NCI-H345 (cell line): ENCODE data around the gene EPHB6.

Source experiments
- DNase-seq: peaks from one replicate; lab custom pipeline; 2025; lab: John Stamatoyannopoulos, UW

Gene EPHB6

DNA sequence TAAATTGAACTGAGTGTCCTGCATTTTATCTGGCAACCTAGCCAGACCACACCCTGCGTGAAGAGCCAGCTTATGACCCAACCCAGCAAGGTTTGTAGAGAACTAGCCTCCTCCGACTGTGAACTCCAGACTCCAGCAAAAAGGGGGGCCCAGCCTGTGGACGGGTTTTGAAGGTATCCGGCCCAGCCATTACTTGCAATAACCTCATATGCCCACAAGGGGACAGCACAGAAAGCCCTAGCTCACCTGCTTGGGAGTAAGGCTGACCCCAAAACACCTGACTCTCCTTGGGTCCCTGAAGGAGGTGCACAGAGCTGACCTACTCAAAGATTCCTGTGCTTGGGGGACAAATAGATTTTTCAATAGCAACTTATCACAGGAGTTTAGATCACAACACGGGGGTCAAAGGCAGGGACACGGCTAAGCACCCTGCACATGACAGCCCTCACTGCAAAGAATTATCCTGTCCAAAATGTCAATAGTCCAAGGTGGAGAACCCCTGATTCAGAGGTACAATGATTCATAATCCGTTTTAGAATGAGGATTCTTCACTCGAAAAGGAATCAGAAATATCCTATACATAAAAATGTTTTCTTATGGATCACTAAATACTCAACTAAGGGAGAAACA lies 26.1 kb downstream of the EPHB6 start:
- peak; percentile 31 for DNase-seq

DNA sequence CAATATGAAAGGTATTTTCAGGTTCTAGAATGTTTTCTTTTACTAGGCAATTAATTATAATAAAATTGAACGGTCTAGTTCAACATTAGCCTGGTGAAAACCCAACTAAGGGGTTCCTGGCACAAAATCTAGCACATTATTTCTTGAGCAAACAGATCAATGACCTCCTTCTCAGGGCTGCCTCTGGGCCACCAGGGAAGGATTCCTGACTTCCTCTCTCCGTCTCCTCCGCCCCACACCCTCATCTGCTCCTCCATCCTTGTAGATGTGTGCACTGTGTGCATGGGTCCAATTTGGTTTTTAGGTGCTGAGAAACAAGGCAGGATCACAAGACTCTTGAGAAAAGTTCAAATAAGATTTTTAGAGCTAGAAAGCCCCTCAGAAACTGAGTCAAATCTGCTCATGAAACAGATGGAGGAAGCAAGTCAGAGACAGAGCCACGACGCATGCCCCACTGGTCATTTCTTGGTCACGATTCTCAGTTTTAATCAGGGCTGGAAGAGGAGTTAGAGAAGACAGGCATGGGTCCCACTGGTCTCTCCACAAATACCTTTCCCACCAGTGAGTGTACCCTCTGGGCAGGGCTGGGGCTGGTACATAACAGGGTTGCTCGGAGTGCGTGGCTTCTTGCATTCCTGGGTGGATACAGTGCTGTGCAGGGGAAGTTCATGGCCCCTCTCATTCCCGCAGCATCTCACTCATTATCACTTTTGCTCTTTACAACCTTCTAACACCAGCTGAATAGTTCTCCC lies 26.9 kb downstream of the EPHB6 start:
- no peak for DNase-seq

DNA sequence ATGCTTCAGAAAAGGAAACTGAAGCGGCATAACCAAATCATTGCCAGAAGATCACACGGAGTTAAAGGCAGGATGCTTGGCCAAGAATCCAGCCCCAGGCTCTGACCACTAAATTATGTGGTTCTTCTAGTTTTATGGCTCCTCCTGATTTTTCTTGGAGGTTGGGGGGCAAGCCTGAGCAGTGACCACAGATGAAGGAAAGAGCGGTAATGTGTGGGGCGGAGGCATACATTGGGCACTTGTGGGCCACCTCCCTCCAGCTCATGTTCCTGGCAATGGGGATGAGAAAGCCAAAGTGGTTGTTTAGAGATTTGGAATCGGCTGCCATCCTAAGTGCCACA lies 27.4 kb downstream of the EPHB6 start:
- no peak for DNase-seq

DNA sequence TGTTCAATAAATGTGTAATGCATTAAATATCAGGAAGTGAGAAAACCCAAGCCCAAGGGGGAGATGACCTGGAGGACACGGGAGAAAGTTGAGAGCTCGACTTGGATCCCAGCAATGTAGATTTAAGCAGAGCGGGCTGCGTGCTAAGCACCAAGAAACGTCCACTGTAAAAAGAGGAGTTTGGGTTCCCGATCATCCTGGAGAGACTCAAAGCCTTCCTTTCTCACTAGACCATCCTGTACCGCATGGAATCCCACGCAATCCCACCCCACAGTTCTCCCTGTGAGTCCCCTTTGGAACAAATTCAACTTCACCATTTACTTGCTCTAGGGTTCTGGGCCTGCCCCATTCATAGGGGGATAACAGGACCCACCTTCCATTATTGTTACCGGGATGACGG lies 28.3 kb downstream of the EPHB6 start:
- no peak for DNase-seq

DNA sequence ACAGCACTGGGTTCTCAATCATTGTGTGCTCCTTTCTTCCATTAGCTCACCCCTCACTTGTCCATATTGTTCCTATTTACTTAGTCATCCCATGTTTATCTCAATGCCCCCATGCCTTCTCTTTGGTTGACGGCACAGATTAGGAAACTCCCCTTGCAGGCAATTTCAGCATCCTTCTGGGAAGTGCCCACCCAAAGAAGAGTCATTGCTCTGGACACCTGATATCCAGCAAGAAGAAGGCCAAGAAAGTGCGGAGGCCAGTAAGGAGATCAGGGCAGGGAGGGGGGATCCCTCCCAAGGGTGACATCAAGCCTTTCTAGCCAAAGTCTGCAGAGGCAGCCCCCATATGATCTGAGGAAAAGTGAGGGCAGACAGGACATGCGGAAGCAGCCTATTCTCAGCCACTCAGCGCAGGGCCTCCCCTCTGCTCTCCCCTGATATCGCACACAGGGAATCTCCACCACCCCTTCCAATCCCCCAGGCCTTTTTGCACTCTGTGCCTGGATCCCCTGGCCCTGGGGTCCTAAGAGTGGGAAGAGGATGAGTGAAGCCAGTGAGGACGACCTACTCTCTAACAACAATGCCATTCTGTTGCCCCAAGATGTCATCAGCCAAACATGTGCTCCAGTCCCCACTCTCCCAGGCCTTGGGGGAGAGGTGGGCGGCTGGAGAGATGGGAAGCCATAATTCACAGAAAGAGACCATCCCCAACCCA lies 28.9 kb downstream of the EPHB6 start:
- no peak for DNase-seq

DNA sequence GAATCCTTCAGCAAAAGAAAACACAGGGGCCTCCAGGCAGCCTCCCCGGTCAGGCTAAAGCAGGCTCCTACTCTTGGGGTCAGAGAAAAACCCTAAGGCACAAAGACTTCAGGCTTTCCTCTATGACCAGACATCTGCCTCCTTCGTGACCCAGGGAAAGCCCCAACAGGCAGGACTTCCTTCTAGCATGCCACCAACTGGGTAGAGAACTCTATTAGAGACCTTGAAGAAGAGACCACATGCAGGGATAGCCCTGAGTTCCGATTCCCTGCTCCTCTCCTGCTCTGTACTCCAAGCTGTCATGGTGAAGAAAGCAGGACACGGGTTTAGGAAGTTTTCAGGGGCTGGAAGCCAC lies 29.4 kb downstream of the EPHB6 start:
- no peak for DNase-seq

DNA sequence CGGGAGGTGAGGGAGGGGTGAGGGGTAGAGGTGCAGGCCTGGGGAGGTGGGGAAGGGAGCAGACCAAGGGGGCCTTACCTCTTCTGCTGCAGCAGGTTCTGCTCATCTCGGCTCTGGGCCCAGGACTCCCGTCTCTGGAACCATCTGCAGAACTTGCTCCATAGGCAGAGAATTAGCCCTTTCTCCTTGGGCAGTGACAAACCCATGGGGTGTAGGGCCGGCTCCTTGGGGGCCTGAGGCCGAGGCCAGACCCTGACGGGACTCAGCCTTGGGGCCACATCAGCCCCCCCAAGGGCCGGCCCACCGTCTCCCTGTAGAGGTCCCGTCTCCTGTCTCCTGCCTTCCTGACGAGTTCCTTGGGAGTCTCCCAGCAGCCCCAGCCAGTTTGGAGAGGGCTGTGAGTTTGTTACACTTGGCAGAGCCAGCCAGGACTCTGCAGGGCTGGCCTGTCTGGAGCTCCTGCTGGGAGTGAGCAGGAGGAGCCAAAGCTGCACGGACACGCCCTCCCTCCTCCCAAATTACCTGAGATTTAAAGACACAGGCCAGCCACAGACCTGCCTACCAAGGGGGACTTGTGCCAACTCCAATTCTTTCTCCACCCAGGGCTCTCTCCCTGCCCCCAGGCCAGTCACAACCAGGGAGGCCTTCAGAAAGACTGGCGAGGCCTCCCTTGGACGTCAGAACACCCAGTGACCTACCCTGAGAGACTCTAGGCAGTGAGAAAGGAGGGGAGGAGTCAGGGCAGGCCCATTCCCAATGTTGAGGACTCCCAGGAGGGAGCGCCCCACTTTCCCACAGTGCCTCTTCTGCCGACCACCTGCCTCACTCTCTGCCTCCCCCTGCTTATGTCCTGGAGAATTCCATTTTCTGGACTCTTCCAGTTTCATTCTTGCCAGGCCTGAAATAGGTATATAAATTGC lies 30.7 kb downstream of the EPHB6 start, which contains the start of gene TRPV6:
Gene TRPV6 (minus strand): TSS at position 435 of the 920 bp plus-strand sequence.
- no peak for DNase-seq

DNA sequence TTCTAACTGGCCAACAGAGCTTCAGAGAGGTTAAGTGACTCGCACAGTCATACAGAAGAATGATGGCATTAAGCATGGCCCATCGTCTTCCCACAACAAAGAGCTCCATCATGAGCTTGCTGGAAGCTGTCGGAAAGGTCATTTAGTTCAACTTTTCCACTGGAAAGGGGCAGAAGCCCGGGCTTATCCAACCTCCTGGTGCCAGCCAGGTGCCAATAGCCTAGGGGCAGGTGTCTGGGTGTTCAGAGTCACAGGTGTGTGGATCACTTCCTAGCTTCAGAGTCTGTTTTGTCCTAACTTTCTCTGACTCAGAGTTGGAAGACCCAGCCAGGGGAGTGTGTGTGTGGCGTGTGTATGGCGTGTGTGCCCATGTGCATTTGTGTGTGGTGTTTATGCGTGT lies 32.0 kb downstream of the EPHB6 start:
- DNase-seq, result no peak

DNA sequence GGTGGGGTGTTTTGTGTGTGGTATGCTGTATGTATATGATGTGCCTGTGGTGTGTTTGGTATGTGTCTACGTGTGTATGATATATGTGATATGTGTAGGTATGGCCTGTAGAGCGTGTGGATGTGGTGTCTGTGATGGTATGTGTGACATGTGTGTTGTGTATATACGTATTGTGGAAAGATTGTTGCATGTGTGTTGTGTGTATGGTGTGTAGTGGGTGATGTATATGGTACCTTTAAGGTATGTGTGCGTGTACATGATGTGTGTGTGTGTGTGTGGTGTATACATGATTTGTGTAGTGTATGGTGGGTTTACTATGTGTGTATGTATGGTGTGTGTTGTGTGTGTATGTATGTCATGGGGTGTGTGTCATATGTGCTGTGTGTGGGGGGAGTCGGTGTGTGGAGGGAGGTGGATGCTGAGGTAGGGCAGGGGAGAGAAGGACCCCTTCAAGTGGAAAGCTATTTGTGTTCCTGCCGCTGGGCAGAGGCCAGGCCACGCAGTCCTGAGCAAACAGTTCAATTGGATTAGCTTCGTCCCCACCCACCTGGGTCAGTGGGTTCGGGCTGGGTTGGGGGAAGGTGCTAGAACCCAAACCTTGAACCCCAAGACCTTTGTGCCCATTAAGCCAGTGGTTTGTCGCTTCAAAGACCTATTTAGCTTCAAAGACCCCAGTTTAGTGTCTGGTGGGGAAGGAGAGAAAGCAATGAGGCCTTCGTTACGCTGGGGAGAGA lies 32.6 kb downstream of the EPHB6 start:
- DNase-seq, result no peak

DNA sequence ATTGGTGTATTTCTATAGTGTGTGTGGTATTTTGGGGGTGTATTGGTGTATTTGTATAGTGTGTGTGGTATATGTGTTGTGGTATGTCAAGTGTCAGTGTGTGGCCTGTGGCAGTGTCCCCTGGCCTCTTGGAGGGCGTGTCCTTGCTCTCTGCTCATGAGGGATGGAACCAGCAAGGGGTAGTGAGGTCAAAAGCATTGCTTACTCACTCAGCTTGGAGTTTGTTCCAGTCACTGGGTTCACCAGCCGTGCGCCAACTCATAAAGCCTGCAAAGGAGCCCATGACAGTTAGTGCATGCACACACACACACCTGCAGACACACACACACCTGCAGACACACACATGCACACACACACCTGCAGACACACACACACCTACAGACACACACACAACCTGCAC lies 34.9 kb downstream of the EPHB6 start:
- DNase-seq, result no peak

DNA sequence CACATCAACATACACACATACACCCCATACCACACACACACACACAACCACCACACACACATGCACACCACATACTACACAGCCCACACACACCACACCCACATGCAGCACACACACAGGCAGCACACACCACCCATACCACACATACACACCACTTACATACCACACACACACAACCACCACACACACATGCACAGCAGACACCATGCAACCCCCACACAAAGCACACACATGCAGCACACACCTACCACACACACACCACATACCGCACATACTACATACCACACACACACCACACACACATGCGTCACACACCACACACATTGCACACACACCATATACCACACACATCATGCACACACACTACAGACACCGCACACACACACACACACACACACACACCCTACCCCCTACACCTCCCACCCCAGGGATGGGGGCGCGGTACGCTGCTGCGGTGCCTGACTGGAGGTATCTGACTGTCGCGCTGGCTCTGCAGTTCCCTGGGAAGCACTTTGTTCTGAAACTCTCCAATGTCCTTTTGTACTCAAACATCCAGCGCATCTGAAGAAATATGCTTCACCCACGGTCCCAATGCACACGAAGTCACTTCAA lies 36.1 kb downstream of the EPHB6 start:
- no peak for DNase-seq

DNA sequence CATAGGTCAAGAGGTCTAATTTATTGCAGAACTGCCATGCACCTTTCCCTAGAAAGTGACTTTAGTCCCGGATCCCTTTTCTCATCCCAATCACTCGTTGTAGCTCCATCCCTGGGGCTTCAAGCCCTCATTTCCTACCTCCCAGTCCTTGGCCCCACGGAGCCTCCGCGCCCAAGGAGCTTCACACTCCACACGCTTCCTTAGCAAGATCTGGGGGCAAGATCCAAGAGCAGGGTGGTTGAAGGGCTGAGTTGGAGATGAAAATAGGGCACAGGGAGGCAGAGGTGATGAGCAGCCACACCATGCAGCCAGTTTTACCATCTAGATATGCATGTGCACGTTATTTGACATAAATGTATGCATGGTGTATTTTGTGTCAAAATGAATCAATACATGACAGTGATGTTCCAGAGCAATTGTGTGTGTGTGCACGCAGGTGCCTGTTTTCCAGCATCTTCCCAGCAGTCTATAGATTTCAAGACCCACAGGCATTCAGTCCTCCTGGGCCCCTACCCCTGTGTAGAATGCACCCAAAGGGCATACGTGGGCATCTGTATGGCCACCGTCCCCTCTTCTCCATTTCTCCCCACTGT lies 36.7 kb downstream of the EPHB6 start:
- no peak for DNase-seq

DNA sequence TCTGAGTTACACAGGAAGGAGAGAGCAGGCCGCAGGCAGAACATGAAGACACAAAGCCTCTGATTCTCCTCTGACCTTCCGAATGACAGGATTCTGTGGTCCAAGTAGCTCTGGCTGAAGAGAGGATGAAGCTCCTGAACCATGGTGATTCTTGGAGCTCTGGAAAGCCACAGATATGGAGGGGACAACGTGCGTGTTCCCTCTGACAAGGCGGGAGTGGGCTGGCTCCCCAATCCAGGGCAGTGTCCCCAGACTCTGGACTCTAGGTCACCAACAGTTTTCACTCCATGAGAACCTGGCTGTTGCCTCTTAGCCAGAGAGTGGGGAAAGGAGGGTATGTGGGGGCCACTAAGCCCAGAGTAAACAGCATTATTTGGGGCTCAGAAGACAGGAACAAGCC lies 38.1 kb downstream of the EPHB6 start:
- DNase-seq, result no peak

DNA sequence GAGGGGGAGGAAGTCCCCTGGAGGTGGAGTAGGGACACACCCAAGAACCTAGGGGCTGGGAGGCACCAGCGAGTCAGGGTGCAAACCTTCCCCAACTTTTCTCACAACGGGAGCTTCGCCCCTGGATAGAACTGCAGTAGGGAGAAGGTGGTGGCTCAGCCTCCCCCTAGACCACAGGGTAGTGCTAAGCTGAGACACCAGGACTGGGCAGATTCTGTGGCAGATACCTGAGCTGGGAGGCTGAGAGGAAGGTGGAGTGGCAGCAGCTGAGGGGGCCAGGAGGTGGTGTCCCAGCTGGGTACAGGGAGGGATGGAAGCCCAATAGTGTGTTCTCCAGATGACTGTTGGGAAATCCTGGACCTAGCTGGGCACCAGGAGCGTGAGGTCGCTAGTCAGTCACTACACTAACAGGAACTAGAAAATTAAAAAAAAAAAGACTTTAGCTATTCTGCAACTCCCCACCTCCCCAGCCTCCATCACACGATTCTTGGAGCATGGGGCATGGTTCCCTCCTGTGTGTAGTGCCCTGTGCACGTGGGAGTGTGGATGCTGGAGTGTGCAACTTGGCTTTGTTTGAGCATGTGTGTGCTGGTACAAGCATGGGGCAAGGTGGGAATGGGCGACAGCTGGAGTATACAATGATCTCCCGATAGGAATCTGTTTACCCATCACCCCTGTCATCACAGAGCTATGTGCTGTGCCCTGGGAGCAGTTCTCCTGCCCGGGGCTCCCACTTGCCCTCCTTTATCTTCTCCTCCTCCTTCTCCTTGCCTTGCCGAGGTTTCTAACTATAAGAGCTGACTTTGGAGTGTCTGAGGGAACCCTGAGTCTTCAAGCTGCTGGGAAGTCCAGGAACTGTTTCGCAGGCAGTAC lies 39.5 kb downstream of the EPHB6 start:
- DNase-seq, result no peak

DNA sequence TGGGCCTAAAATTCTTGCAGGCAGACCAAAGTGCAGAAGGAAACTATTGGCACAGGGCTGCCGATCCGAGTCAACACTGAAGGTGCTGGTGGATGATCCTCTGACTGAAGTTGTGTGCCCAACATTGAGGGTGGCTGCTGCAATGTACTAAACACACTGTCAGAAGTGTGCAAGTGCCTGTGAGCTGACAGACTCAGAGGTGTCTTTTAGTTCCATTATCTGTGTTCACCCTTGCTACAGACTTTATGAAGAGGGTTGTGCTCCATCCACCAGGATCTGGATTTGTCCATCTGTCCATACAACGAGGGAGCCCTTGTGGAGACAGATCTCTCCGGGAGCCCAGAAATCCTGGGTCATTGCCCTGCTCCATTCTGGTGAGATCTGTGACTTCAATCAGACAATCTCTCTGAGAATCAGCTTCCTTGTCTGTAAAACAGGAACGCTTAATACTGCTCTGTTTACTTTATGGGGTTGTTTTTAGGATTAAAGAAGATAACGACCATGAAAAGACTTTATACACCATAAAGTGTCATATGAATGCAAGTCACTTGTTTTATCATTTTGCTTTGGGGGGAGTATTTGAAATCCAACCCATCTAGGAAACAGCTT lies 40.2 kb downstream of the EPHB6 start:
- no peak for DNase-seq

DNA sequence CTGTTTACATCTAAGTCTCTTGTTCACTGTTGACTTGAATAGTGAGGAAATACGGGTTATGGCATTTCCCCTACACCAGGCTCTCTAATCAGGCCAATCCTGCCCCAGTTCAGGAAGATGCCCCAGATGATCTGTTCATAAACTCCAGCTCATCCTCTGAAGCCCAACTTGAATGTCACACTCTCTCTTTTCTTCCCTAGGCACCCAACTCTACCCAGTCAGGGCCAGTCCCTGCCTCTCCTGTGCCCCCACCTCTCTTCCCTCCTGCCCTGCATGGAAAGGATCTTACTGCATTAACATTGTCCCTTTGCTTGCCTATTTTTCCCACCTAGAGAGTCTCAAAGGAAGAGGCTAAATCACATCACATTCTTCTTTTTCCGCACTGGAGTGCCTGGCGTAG lies 41.3 kb downstream of the EPHB6 start:
- no peak for DNase-seq

DNA sequence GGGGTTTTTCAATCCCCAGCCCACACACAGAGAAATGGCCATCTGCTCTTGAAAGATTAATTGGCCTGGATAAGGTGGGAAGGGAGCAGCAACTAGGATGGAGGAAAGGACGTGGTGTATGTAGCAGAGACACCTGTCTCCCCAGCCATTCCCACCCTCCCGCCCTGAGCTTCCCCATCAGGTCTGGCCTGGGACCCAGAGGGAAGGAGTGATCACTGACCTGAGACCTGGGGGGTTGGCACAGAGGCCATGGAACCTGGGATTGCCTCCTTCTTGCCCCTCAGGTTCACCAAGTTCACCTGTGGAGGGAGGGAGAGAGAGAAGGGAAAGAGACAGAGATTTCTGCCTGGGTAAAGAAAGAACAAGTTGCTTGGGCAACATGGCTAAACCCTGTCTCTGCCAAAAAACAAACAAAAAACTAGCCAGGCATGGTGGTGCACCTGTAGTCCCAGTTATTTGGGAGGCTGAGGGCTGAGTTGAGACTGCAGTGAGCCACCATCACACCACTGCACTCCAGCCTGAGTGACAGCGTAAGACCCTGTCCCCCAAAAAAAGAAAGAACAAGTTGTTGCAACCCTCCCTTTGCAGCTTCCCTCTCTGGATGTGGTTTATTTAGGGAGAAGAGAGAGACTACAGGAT lies 42.0 kb downstream of the EPHB6 start:
- DNase-seq, result no peak

DNA sequence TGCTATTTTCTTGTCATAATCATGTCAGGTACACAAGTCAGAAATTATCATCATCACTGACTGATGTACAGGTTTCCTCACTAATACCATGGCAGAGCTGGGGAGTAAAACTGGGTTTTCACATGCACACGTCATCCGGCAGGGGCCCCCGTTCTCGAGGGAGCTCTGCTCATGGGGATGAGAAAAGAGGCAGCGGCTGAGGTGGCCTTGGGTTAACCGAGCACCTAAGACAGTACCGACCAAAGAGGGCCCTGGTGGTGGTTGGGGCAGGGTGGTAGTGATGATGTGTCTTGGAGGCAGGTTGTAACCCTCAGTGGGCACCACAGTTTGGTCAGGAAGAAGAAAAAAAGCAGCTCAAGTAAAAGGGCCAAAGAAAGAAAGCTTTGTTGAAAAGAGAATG lies 42.8 kb downstream of the EPHB6 start:
- no peak for DNase-seq
